Measurements from ENCODE around the gene PIGQ. TPM values are rescaled to one million over a fixed set of nuclear protein-coding genes. Genes with fewer than 3 reads are reported as not detected.
A peak's percentile ranks its signal among the peaks of the same experiment; 100 is the strongest.

Gene PIGQ
- total RNA-seq, 1 experiment from 2014 or later, result 72.5 TPM

GRCh38 chr16:593406-593805 is 23.6 kb downstream of the PIGQ start:
- H3K27me3 ChIP-seq (ENCODE audit: insufficient read depth, low read depth), result no peaks in the 10 kb centered on the region
- H3K4me3 ChIP-seq, result peak overlapping the region; percentile 20; the same call in 1 of the 2 replicates
- peaks cover 40% of the 10 kb centered on the region for H3K4me1 ChIP-seq (replicated peaks; ENCODE audit: insufficient read depth)
- intact Hi-C loops (cut with micrococcal nuclease; ENCODE audit: unreplicated experiment), result loop anchor here (1.0 to 2.0 kb wide), 3 partner anchors 34 to 56 kb away; partner anchors contain the start of genes METTL26 and WDR90
- H3F3A ChIP-seq (ENCODE audit: insufficient read depth, low read depth), result peaks cover 28% of the 10 kb centered on the region
- no peaks in the 10 kb centered on the region for H3K36me3 ChIP-seq (ENCODE audit: low read depth)
- TF ChIP-seq EZH2 (IDR thresholded peaks at IDR 0.05; ENCODE audit: low read depth) (no peak), CTCF (conservative IDR thresholded peaks at IDR 0.05) (no peak)
- no peaks in the 10 kb centered on the region for H3K9me3 ChIP-seq (ENCODE audit: insufficient read depth, low read depth)
- BruUV-seq (replicated peaks), result no TSS peak
- CTCF ChIA-PET, result interaction anchor here (0.9 to 1.5 kb wide), 3 partner anchors 17 to 43 kb away, joined by 3 to 4 read pairs (median 3); partner anchors contain the start of gene METTL26
- H4K20me1 ChIP-seq (ENCODE audit: insufficient read depth), result peaks cover 44% of the 10 kb centered on the region
- H3K79me2 ChIP-seq (ENCODE audit: low read depth), result peaks cover 60% of the 10 kb centered on the region
- POLR2A ChIA-PET (ENCODE audit: unreplicated experiment), result interaction anchor here (0.5 to 0.7 kb wide), 6 partner anchors 29 to 240 kb away, joined by 4 to 6 read pairs (median 4); no protein-coding TSS in a partner anchor
- H3K27ac ChIP-seq, result peak overlapping the region; percentile 76
- DNase-seq, result peak; percentile 83 to 94
- H3K4me2 ChIP-seq, result peak overlapping the region; percentile 99
- H2AFZ ChIP-seq, result no peak overlapping the region
- no peaks in the 10 kb centered on the region for H3K9me2 ChIP-seq (ENCODE audit: insufficient read depth)

GRCh38 chr16:593807-594206 is 24.0 kb downstream of the PIGQ start:
- intact Hi-C loops (cut with micrococcal nuclease; ENCODE audit: unreplicated experiment), result loop anchor here (1.0 to 2.0 kb wide), 3 partner anchors 33 to 55 kb away; partner anchors contain the start of genes METTL26 and WDR90
- no TSS peak for BruUV-seq (replicated peaks)
- no peaks in the 10 kb centered on the region for H3K36me3 ChIP-seq (ENCODE audit: low read depth)
- peaks cover 40% of the 10 kb centered on the region for H3K4me1 ChIP-seq (replicated peaks; ENCODE audit: insufficient read depth)
- H3K4me2 ChIP-seq, result peak overlapping the region; percentile 99
- H3K4me3 ChIP-seq, result peak overlapping the region; percentile 14; the same call in 1 of the 2 replicates
- H2AFZ ChIP-seq, result no peak overlapping the region
- no peaks in the 10 kb centered on the region for H3K9me2 ChIP-seq (ENCODE audit: insufficient read depth)
- no peak for DNase-seq
- no peaks in the 10 kb centered on the region for H3K27me3 ChIP-seq (ENCODE audit: insufficient read depth, low read depth)
- H4K20me1 ChIP-seq (ENCODE audit: insufficient read depth), result peaks cover 44% of the 10 kb centered on the region
- POLR2A ChIA-PET (ENCODE audit: unreplicated experiment), result interaction anchor here (0.5 to 0.7 kb wide), 6 partner anchors 28 to 241 kb away, joined by 4 to 6 read pairs (median 4); no protein-coding TSS in a partner anchor
- peak overlapping the region; percentile 76 for H3K27ac ChIP-seq
- peaks cover 32% of the 10 kb centered on the region for H3F3A ChIP-seq (ENCODE audit: insufficient read depth, low read depth)
- H3K9me3 ChIP-seq (ENCODE audit: insufficient read depth, low read depth), result no peaks in the 10 kb centered on the region
- peaks cover 57% of the 10 kb centered on the region for H3K79me2 ChIP-seq (ENCODE audit: low read depth)
- no peak for TF ChIP-seq EZH2 (IDR thresholded peaks at IDR 0.05; ENCODE audit: low read depth)
- TF ChIP-seq CTCF (conservative IDR thresholded peaks at IDR 0.05), result no peak
- CTCF ChIA-PET, result interaction anchor here (1.0 to 1.5 kb wide), 2 partner anchors 16 to 37 kb away, joined by 3 read pairs; no protein-coding TSS in a partner anchor

- intact Hi-C loops (cut with micrococcal nuclease; ENCODE audit: unreplicated experiment), result no loop called here
- ChIA-PET CTCF (no interaction called here), POLR2A (ENCODE audit: unreplicated experiment) (no interaction called here)
- Histone ChIP-seq H3K27ac (no peak overlapping the region), H3F3A (ENCODE audit: insufficient read depth, low read depth) (peaks cover 37% of the 10 kb centered on the region), H3K36me3 (ENCODE audit: low read depth) (no peaks in the 10 kb centered on the region), H3K4me1 (replicated peaks; ENCODE audit: insufficient read depth) (peaks cover 40% of the 10 kb centered on the region), H2AFZ (no peak overlapping the region), H3K4me2 (no peak overlapping the region), H3K79me2 (ENCODE audit: low read depth) (peaks cover 59% of the 10 kb centered on the region), H3K4me3 (no peak overlapping the region), H4K20me1 (ENCODE audit: insufficient read depth) (peaks cover 44% of the 10 kb centered on the region), H3K27me3 (ENCODE audit: insufficient read depth, low read depth) (no peaks in the 10 kb centered on the region), H3K9me2 (ENCODE audit: insufficient read depth) (no peaks in the 10 kb centered on the region), H3K9me3 (ENCODE audit: insufficient read depth, low read depth) (no peaks in the 10 kb centered on the region)
- TF ChIP-seq CTCF (conservative IDR thresholded peaks at IDR 0.05) (no peak), EZH2 (IDR thresholded peaks at IDR 0.05; ENCODE audit: low read depth) (no peak)
- DNase-seq, result no peak
- no TSS peak for BruUV-seq (replicated peaks)
These were observed 25.3 kb downstream of the PIGQ start for GRCh38 chr16:595094-595528.

Data from PC-9 (cell line).